HG03354 (cell line): Measurements from ENCODE around the gene DENND1A.

Source experiments
- ATAC-seq: cut with Tn5 transposase; IDR thresholded peaks from one replicate; pipeline ENCODE4 v1.9.1; 2021; ENCODE audit warnings: mild to moderate bottlenecking; ENCODE audit not compliant: unreplicated experiment, poor library complexity, severe bottlenecking

DENND1A gene

DNA sequence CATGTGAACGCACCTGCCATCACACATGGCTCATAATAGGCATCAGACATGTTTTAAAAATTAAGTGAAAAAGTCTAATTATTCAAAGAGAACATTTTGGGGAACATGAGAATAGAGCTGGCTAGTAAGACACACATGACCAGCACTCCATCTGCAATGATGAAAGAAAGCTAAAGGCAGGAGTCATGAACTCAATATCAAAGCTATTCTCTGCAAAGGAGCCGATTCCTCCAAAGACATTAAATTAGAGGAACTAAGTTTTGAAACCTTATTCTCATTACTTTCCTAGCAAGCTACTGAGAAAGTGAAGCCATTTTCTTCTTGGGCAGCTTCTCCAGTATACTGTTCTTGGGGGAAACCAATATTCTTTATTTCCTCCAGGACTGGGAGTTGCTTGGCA is 401.9 kb downstream of the DENND1A start:
- ATAC-seq: no peak

DNA sequence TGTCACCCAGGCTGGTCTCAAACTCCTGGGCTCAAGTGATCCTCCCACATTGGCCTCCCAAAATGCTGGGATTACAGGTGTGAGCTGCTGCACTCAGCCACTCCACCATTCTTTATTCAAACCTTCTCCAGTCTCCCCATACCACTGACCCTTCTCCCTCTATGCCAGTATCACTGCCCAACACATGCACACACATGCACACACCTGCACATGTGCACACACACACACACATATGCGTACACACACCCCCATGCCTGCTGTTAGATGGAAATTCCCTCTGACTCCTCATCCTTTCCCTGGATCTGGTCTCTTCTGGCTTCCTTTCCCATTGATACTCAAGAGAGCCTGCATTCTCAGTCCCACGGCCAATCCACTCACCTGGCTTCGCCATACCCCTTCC is 404.0 kb downstream of the DENND1A start:
- ATAC-seq: no peak

DNA sequence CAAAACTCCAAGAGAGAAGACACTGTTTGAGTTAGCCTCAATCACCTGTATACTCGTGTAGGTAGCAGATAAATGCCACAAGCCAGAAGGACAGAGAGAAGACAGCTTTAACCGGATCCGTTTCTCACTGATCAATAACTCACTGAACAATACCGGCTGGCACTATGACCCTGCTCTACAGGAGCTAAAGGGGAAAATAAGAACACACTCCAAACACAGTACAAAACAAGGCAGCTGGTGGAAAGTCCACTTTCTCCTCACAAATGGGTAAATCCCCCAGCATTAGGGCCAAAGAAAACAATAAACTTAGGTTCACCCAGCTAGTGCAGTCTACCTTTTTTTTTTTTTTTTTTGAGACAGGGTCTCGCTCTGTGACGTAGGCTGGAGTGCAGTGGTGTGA is 404.5 kb downstream of the DENND1A start:
- ATAC-seq: no peak

DNA sequence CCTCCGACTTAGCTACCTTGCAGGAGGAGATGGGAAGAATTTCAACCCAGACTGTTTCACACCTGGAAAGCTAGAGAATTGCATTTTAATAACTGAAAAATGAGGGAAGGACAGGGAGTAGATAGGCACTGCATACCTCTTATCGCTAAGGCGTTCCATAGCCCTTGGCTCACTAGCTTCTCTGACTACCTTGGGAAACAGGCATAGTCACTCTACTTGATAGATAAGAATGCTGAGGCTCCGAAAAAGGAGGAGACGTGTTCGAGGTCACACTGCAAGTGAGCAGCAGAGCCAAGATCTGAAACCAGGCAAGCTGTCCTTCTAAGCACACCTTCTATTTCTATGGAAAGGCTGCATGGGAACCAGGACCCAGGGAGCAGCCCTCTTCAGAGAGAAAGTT is 405.1 kb downstream of the DENND1A start:
- ATAC-seq: no peak

DNA sequence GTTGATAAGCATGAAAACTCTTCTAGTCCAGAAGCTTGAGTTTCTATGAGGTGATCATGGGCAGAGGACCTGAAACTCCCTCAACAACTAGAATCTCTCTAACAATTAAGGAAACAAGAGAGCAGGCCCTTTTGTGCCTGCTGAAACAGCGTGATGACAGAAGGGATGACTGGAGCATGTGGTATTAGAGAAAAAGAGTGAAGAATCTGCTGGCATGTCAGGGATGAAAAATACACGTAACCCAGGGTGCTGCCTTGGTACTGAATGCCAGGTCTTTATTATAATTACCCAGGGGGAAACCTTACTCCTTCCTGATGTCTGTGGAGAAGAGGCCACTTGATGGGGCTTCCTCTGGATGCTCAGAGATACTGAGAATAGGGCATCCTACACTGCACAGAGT is 406.1 kb downstream of the DENND1A start:
- ATAC-seq: no peak

DNA sequence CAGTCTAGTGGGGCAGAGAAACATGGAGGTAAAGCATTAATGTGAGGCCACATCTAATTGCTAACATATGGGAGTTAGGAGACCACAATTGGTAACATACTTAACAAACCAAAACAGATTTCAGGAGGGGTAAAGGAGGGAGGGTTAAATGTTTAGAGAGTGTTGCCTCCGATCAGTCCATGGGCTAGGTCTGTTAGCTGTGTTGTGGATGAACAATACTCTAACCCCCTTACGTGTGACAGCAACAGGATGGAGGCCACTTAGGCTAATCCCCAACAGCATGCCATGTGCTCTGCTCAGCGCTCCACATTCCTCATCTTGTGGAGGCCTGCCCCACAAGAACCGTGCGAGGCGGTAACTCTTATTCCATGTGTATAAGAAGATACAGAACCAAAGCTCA is 406.9 kb downstream of the DENND1A start:
- ATAC-seq: no peak

DNA sequence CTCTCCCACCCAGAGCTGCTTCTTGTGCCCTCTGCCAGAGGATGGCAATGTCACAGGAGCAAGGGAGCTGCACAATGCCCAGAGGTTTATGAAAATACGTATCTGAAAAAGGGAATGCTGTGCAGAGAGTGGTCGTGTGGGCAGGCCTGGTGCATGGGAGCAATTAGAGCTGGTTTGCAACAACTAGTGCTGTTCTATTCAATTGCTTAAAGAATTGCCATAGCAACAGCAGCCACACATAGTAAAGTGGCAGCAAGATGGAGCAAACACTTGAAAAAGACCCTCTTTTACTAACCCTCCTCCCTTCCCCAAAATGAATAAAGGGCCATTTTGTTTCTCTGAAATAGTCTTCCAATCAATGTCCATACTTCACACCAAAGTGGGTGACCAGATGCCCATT is 407.7 kb downstream of the DENND1A start:
- no peak for ATAC-seq

DNA sequence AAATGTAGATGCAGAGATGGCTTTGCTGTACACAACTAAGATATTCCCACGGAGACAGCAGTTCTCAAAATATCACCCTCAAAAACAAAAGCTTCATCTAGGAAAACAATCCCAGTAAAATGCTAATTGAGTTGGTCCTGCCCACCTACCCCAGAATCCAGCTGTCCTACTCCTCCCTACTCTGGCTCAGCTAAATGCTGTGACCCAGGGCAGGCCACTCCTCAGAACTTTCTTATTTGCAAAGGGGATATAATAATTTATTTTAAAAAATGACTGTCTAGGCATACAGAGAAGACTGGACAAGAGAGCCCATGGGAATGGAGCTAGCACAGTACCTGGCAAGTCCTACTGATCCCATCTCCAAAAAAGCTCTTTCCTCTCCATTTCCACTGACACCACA is 411.6 kb downstream of the DENND1A start:
- ATAC-seq: no peak

DNA sequence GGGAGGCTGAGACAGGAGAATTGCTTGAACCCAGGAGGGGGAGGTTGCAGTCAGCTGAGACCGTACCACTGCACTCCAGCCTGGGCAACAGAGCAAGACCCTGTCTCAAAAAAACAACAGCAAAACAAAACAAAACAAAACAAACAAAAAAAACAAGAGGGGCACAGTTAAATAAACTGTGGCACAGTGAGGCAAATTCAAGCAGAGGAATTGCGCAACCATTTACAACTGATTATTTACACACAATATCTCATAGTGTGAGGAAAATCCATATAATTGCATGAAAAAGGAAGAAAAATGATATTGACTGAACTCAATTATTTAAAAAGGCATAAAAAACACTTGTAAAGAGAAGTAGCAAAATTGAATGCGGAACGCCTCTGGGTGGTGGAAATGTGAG is 412.4 kb downstream of the DENND1A start:
- no peak for ATAC-seq

DNA sequence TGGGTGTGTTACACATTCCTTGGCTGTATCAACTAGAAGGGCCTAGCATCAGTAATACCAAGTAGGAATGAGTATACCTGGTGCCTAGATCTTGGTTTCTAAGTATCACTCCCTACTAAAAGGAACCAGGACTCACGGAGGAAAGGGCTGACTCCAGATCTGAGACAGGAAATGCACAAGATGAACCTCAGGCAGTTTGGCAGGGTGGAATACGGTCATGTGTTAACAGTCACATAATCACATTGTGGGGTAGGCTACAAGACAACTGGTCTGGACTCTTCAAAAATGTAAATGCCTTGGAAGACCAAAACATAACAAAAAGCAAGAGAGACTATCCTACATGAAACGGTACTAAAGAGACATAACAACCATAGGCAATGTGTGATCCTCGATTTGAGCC is 415.2 kb downstream of the DENND1A start:
- no peak for ATAC-seq

DNA sequence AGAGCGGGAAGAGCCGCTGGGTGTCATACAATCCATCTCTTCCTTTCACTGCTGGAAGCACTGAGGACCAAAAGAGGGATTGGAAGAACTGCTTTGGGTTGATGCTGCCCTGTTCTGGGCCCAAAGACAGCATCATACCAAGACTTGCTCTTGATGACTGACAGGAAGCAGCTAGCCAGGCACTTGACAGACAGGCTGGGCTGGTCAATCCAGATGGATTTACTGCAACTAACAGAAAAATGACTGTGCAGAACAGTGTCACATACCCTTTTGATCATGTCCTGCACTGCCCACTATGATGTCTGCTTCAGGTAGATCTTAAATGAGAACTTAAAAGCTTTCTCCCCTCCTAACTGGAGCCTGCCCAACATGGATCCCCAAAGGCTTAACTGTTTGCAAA is 416.4 kb downstream of the DENND1A start:
- no peak for ATAC-seq

DNA sequence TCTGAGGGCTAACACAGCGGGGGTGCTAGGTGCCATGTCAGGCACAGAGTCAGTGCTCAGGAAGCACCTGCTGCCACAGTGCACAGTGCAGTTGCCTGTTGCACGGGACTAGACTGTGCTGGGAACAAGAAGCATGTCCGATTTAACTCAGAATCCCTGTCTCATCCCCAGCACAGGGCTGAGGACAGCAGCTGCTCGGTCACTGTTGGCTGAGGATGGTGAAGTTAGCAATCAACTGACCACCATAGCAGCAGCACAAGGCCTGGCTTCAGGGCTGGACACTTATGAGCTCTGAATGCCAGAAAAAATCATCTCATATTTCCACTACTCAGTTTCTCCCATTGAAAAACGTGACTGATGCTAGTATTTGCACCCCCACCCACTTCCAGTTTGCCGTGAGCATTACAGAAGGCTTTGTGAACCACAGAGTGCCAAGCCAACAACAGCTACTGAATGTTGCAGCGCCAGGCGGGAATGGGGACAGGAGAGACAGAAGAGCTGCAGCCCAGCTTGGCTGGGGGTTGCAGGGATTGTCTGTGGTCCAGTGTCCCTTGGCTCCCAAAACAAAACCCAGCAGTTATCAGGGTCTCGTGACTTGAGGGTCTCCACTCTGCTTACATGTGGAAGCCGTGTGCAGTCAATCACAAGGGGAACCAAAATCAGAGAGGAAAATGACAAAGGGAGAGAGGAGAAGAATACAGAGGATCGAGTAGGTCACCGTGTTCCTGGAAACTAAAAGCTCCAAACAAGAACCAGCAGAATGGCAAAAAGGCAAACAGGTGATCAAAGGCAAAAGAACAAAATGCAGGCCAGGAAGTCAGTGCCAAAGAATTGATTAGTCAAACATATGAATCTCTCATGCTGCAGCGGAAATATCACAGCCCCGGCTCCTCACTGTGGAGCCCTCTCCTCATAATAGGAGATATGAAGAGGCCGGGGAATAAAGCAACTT is 418.3 kb downstream of the DENND1A start:
- no peak for ATAC-seq

DNA sequence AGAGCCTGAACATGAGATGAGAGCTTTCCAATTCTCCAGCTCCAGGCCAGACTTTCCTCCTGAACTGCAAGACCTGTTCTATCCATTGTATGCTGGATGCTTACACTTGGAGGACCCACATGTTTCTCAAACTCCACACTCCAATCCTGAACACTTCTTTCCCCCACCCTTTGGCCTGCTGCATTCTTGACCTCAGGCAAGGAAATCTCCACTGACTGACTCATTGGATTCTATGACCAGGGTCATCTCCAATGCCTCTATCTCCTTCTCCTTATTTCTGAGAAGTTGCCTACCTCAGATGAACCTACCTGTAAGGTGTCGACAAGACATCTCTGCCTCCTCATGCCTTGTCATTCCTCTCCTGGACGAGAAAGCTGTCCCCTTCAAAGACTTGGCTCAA is 420.3 kb downstream of the DENND1A start:
- no peak for ATAC-seq

DNA sequence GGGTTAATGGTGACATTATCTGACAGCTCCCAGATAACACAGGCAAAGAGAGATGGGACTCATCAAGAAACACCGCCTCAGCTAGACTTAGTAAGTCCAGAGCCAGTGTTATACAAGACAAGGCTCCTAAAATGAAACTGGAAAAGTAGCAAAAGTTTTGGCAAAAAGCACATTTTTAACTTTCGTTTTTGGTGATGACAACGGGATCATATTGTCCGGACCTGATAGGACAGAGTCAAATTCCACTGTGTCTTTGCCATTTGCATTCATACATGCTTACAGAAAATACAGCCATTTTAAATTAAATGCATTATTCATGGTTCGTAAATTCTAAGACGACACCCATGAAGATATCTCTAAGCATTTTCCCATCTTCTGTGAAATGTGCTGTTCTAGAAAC is 421.9 kb downstream of the DENND1A start:
- no peak for ATAC-seq

DNA sequence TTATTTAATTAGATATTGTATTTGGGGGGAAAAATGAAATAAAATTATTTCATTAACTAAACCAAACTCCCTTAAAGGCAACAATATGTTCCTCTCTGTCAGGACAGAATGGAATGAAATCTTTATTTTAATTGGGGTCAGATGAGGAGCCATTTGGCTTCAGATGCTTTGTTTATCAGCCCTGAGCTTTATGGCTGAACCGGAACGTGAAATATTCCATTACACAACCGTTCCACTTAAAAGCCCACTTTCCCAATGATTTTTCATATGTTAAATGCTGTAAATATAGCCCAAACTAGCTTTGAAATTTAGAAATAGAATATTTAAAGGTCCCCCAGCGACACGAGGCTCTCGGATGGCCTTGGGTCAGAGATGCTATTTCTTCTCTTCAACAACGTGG is 424.4 kb downstream of the DENND1A start:
- ATAC-seq: no peak

DNA sequence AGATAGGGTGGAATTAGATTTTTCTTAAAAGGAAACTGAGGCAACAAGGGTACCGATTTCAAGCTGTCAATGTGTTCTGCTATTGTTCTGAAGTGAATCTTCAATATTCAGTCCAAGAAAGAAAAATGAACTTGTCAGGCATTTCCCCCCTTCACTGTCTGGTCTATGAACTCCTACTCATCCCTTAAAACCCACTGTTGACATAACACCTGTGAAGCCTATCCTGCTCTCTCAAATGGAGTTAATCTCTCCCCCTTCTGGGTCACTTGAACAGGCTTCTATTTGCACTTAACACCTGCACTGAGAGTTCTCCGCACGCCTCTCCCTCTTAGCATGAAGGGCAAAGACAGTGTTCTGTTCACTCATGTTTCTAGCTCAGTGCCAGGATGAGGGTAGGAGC is 429.6 kb downstream of the DENND1A start:
- no peak for ATAC-seq

DNA sequence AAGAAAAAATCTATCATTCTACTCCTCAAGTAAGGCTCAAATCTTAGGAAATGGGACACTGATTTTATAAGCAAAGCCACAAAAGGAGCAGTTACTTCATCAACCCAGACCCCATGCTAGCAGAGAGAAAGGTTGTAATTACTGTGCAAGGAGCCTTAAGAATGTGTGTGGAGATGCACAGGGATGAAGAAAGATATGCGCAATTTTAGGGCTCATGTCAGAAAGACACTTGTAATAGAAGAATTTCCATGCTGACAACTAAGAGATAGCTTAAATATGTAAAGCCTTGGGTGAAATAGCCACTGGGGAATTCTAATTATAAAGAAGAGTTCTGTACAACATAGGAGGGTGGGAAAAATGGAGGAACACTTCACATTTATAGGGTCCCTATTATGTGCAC is 432.1 kb downstream of the DENND1A start:
- no peak for ATAC-seq

DNA sequence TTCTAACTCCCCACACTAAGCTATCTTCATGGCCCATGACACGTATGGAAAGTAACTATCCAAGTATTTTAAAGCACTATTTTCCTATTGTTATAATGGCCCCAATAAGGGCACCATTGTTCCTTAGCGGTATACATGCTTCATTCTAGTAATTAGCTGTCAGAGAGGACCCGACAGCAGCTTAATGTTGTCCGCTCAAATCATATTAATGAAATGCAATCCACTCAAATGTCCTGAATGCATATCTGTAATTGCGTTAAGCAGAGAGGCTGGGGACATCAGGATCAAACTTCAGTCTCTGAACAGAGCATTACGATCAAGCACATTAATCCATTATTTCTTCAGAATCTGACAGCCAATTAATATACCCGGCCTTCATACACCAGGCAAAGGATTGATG is 434.2 kb downstream of the DENND1A start:
- ATAC-seq: no peak

DNA sequence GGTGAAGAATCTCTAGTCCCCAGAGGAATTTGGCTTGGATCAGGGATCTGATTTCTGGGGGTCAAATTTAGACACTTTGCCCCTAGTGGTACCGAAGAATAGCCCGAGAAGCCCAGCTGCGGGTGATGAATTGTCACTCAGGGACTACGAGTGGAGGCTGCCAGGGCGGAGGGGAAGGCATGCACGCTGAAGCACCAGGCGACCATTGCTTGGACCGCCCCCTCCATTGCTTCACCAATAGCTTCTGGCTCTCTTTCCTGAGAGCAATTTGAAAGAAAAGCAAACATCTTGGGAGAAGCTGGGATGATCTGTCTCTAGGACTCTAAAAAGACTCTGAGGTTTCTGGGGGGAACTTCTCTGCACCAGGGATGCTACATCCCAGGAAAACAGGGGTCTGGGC is 436.3 kb downstream of the DENND1A start:
- no peak for ATAC-seq

DNA sequence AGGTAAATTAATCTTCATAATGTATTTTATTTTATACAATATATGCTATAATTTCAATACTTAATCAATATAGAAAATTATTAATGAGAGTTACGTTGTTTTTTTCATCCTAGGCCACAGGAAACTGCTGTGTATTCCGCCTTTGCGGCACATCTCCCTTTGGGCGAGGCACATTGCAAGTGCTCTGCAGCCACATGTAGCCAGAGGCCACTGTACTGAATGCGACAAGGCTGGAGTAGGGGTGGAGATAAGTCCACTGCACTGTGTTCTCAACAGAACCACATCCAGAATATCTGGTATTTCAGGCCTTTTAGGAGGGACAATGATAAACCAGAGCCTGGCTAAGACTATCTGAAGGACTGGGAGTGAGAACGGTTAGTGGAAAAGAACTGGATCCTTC is 439.2 kb downstream of the DENND1A start:
- no peak for ATAC-seq

DNA sequence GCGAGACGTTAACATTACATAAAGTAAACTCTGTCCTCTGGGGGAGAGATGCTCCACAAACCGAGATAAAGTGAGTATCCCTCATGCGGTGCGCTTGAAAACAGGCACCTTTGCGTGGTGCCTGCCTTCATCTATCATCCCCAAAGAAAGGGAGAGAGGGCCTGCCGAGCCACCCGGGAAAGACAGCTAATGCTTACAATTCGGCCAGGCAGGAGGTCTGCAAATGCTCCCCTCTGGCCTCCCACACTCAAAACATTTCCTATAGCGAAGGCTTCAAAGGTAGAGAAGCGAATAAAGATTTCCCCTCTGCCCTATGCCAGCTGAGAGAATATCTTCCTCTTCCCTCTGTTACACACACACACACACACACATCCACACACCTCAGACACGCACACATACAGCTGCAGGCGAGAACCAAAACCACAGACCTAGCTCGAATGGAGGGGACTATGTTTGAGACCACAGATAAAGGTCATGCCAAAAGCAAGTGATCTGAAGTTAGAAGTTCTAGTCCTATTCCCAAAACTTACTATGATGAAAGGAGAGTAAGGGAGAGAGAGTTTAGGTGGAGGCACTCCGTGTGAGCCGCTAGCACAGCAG is 441.1 kb downstream of the DENND1A start:
- no peak for ATAC-seq
